Activated naive CD8-positive, alpha-beta T cell (primary cell): ENCODE measurements around the gene ISG15.

Source experiments
- H3K27ac Mint-ChIP-seq: one replicate; pipeline ENCODE4 v1.8.0; 2021; ENCODE audit warnings: mixed read lengths
- H3K27me3 Mint-ChIP-seq: one replicate; pipeline ENCODE4 v1.8.0; 2021; ENCODE audit warnings: mixed read lengths
- H3K36me3 Mint-ChIP-seq: one replicate; pipeline ENCODE4 v1.8.0; 2021; ENCODE audit warnings: mixed read lengths
- H3K4me1 Mint-ChIP-seq: one replicate; pipeline ENCODE4 v1.8.0; 2021; ENCODE audit warnings: low read depth, mixed read lengths
- H3K4me3 Mint-ChIP-seq: one replicate; pipeline ENCODE4 v1.8.0; 2021; ENCODE audit warnings: mild to moderate bottlenecking, mixed read lengths
- H3K9me3 Mint-ChIP-seq: one replicate; pipeline ENCODE4 v1.8.0; 2021; ENCODE audit warnings: low read depth, mixed read lengths

The ISG15 gene

DNA sequence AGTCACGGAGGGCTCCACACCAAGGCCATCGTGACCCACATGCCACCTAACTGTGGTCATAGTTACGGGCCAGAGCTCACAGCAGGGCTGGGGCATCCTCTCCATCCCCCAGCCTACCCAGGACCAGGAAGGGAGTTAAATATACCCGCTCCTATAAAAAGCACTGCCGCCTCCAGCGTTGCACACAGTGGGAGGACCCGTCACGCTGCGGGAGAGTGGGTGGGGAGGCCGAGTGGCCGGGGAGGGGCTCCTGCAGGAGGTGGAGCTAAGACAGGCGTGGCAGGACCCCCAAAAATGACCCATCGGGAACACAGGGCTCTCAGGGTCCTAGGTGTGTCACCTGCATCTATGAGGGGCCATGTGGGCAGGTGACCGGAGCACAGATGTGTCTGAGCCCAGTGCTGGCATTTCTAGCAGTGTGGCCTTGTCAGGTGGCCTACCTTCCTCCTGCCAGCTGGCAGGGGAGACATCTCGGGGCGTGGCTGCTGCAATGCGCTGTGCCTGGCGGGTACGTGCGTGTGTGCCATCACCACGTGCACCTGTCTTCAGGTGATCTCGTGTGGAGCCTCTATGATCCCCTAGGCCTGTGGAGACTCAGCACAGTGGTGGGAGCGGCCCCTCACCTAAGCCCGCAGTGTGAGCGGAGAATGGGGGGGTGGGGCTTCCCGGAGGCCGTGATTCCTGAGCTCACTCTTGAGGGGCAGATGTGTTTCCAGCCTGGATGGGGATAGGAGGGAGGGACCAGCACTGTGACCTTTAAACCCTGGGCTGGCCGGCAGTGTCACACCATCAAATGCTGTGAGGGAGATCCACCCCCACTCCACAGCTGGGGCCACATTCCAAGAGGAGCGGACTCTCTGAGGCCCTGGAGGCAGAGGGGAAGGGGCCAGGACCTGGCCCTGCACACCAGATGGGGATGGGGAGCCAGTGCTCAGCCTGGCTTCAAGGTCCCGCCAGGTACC lies 24.4 kb downstream of the ISG15 start:
- Mint-ChIP-seq H3K36me3 (no peaks in the 10 kb centered on the region), H3K27ac (no peak overlapping the region), H3K27me3 (peaks cover 5% of the 10 kb centered on the region), H3K9me3 (no peaks in the 10 kb centered on the region), H3K4me3 (no peak overlapping the region), H3K4me1 (peaks cover 14% of the 10 kb centered on the region)

DNA sequence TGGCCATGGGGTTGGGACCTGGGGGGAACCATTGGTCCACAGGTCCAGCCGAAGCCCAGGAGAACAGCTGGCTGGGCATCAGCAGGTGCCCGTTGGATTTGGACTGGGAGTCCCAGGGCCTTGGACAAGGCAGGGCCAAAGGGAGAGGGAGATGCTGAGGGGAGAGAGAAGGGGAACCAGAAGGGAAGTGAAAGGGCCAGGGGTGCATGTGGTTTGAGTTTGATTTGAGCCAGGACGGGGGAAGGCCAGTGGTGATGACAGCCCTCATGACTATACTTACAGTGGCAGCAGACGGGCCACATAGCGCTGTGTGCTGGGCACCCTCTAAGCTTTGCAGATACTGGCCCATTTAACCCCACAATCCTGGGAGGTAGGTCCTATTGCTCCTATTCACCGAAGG lies 25.4 kb downstream of the ISG15 start:
- peaks cover 5% of the 10 kb centered on the region for H3K27me3 Mint-ChIP-seq
- no peaks in the 10 kb centered on the region for H3K9me3 Mint-ChIP-seq
- no peak overlapping the region for H3K27ac Mint-ChIP-seq
- peaks cover 14% of the 10 kb centered on the region for H3K4me1 Mint-ChIP-seq
- no peaks in the 10 kb centered on the region for H3K36me3 Mint-ChIP-seq
- H3K4me3 Mint-ChIP-seq = peak overlapping the region; percentile 25

DNA sequence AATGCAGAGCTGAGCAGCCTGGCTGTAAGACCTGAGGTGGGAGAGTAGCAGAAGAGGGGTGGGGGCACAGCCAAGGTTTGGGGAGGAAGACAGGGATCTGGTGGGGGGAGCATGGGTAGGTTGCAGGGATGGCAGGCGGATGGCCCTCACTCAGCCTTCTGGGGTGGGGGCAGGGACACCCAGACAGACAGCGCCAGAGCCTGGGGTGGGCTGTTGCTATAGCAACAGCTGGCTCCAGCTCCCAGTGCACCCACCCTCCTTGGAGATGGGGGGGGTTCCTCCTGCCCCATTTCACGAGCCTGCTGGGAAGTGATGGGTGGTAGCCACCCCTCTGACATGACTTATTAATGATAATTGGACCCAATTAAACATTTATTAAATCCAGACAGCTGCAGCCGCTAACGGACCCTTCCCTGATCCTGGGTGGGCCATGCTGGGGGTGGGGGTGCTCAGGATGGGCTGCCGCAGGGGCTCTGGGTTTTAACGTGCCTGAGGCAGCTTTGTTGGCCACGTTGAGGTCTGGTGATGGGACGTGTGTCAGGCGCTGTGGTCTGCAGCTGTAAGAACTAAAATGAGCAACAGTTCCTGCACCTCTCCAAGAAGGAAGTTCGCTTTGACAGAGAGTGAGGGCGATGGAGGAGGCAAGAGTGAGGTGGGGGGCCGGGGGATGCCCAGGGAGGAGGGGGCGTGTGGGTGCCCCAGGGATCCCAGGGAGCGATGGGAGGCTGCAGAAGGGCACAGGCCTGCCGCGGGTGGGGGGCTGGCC lies 26.0 kb downstream of the ISG15 start:
- Mint-ChIP-seq H3K4me3 (peak overlapping the region; percentile 77), H3K27ac (no peak overlapping the region), H3K9me3 (no peaks in the 10 kb centered on the region), H3K27me3 (peaks cover 5% of the 10 kb centered on the region), H3K4me1 (peaks cover 14% of the 10 kb centered on the region), H3K36me3 (no peaks in the 10 kb centered on the region)

DNA sequence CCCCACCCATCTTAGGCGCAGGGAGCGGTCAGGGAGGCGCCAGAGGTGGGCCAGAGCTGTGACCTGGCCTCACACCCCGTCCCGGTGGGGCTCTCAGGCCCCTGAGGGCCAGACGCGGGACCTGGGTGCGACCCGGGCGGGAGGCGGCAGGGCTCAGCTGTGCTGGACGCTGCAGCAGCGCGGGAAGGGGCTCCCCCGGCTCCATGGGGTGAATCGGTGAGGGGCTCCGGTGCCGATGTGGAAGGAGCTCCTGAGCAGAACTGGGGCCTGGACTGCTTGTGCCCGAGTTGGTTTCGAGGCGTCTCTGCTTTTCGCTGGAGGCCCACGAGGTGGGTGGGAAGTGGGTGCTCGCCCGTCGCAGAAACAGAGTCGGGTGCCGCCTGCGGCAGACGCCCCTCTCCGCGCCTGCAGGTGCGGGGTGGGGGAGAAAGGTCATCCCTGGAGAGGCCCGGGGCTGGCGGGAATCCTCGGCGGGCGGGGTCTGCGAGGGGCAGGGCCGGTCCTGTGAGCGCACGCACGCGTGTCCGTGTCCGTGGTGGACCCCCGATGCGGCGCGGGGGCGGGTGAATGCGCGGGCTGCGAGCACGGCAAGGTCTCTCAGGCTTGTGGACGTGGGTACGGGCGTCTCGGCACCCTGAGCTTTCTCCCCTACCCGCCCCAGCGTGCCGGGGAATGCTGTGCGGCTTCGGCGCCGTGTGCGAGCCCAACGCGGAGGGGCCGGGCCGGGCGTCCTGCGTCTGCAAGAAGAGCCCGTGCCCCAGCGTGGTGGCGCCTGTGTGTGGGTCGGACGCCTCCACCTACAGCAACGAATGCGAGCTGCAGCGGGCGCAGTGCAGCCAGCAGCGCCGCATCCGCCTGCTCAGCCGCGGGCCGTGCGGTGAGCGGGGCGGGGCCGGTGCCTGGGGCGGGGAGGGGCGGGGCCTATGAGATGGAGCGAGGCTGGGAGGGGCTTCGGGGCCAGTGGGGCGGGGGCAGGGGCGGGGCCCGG lies 27.0 kb downstream of the ISG15 start:
- Mint-ChIP-seq H3K4me3 (peak overlapping the region; percentile 77), H3K9me3 (no peaks in the 10 kb centered on the region), H3K27ac (no peak overlapping the region), H3K4me1 (peaks cover 14% of the 10 kb centered on the region), H3K27me3 (peaks cover 5% of the 10 kb centered on the region), H3K36me3 (peaks cover 2% of the 10 kb centered on the region)

DNA sequence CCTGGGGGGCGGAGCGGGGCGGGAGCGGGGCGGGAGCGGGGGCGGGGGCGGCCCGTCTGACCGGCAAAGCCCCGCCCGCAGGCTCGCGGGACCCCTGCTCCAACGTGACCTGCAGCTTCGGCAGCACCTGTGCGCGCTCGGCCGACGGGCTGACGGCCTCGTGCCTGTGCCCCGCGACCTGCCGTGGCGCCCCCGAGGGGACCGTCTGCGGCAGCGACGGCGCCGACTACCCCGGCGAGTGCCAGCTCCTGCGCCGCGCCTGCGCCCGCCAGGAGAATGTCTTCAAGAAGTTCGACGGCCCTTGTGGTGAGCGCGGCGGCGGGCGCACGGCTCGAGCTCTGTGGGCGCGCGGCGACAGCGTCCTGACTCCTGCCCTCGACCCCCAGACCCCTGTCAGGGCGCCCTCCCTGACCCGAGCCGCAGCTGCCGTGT lies 27.8 kb downstream of the ISG15 start:
- Mint-ChIP-seq H3K36me3 (peaks cover 2% of the 10 kb centered on the region), H3K27me3 (peaks cover 5% of the 10 kb centered on the region), H3K4me1 (peaks cover 14% of the 10 kb centered on the region), H3K27ac (no peak overlapping the region), H3K4me3 (no peak overlapping the region), H3K9me3 (no peaks in the 10 kb centered on the region)

DNA sequence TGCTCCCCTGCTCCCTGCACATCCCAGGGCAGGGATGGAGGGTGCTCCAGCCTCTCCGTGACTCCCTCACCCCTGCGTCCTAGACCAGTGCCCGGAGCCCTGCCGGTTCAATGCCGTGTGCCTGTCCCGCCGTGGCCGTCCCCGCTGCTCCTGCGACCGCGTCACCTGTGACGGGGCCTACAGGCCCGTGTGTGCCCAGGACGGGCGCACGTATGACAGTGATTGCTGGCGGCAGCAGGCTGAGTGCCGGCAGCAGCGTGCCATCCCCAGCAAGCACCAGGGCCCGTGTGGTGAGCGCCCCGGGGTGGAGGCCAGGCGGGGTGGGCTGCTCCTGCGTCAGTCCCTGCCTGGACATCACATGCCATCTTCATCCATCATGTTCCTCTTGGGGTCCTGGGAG lies 28.6 kb downstream of the ISG15 start:
- Mint-ChIP-seq H3K27ac (no peak overlapping the region), H3K36me3 (peaks cover 2% of the 10 kb centered on the region), H3K4me3 (no peak overlapping the region), H3K27me3 (peaks cover 5% of the 10 kb centered on the region), H3K9me3 (no peaks in the 10 kb centered on the region), H3K4me1 (peaks cover 14% of the 10 kb centered on the region)

DNA sequence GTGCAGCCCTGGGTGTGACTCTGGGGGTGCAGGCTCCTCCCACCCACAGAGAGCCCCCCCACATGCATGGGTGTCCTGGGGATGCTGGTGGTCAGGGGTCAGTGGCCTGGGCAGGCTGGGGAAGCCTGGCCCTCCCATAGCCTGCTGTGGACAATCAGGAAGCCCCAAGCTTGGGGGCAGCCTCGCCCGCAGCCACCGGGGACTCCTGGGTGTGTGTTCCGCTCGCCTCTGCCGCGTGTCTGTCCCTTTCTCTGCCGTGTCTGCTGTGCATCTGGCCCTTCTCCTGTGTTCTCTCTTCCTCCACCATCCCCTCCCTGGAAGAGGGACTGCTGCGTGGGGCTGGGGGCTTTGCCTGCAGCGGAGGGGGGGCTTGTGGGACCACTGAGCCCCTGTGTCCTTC lies 29.5 kb downstream of the ISG15 start:
- peaks cover 2% of the 10 kb centered on the region for H3K36me3 Mint-ChIP-seq
- peaks cover 14% of the 10 kb centered on the region for H3K4me1 Mint-ChIP-seq
- H3K4me3 Mint-ChIP-seq = no peak overlapping the region
- H3K27me3 Mint-ChIP-seq = peaks cover 3% of the 10 kb centered on the region
- H3K27ac Mint-ChIP-seq = no peak overlapping the region
- H3K9me3 Mint-ChIP-seq = no peaks in the 10 kb centered on the region

DNA sequence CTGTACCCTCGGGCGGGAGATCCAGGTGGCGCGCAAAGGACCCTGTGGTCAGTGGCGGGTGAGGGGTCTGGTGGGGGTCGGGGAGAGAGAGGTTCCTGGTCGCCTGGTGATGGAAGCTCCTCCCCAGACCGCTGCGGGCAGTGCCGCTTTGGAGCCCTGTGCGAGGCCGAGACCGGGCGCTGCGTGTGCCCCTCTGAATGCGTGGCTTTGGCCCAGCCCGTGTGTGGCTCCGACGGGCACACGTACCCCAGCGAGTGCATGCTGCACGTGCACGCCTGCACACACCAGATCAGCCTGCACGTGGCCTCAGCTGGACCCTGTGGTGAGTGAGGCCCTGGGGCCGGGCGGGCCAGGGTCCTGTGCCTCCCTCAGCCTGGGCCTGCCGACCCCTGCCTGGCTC lies 30.1 kb downstream of the ISG15 start:
- Mint-ChIP-seq H3K4me3 (no peak overlapping the region), H3K9me3 (no peaks in the 10 kb centered on the region), H3K36me3 (peaks cover 2% of the 10 kb centered on the region), H3K27ac (no peak overlapping the region), H3K27me3 (peaks cover 3% of the 10 kb centered on the region), H3K4me1 (peaks cover 13% of the 10 kb centered on the region)

DNA sequence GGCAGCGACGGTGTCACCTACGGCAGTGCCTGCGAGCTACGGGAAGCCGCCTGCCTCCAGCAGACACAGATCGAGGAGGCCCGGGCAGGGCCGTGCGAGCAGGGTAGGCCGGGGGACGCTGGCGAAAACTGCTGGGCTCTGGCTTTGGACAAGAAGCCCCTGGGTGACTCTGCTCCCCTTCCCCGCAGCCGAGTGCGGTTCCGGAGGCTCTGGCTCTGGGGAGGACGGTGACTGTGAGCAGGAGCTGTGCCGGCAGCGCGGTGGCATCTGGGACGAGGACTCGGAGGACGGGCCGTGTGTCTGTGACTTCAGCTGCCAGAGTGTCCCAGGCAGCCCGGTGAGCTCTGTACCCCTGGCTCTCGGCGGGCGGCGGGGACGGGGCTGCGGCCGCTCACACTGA lies 30.6 kb downstream of the ISG15 start:
- H3K36me3 Mint-ChIP-seq = peaks cover 2% of the 10 kb centered on the region

DNA sequence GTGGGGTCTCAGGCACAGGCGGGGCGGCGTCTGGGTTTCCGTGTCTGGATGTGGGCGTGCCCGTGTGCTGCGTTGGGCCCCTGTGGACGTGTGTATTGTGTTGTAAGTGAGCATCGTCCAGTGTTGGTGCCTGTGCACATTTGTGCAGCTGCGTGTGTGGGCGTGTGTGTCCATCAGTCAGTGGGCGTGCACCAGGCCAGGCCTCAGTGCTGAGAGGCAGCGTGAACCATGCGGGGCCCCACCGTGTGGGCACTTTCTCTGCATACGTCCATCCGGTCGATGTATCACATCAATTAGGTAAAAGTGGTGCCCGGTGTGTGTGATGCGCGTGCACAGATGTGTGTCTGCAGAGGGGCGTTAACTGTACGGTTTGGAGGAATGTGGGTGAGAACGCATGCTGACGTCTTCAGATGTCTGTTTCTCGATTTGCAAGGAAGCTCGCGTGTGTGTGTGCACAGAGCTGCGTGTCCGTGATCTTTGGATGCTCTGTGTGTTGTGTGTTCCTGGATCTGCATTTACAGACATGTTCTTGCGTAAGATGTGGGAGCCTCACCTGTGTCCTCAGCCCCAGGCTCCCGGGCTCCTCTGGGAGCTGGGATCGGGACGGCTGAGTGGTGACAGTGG lies 31.3 kb downstream of the ISG15 start:
- H3K27ac Mint-ChIP-seq = no peak overlapping the region
- no peaks in the 10 kb centered on the region for H3K27me3 Mint-ChIP-seq
- no peaks in the 10 kb centered on the region for H3K9me3 Mint-ChIP-seq
- peaks cover 2% of the 10 kb centered on the region for H3K36me3 Mint-ChIP-seq
- H3K4me1 Mint-ChIP-seq = peaks cover 3% of the 10 kb centered on the region
- no peak overlapping the region for H3K4me3 Mint-ChIP-seq

More for the DNA sequence above, 30.6 kb downstream of the ISG15 start:
- no peak overlapping the region for H3K27ac Mint-ChIP-seq
- H3K4me1 Mint-ChIP-seq = peaks cover 9% of the 10 kb centered on the region
- H3K4me3 Mint-ChIP-seq = no peak overlapping the region
- H3K27me3 Mint-ChIP-seq = no peaks in the 10 kb centered on the region
- no peaks in the 10 kb centered on the region for H3K9me3 Mint-ChIP-seq

DNA sequence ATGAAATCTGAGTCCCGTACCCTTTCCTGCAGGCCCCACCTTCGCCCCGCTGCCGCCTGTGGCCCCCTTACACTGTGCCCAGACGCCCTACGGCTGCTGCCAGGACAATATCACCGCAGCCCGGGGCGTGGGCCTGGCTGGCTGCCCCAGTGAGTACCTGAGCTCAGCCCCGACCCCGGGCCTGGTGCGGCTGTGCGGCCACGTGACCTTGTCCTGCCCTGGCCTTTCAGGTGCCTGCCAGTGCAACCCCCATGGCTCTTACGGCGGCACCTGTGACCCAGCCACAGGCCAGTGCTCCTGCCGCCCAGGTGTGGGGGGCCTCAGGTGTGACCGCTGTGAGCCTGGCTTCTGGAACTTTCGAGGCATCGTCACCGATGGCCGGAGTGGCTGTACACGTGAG lies 31.8 kb downstream of the ISG15 start:
- Mint-ChIP-seq H3K4me3 (no peak overlapping the region), H3K27ac (no peak overlapping the region), H3K9me3 (no peaks in the 10 kb centered on the region), H3K4me1 (no peaks in the 10 kb centered on the region), H3K36me3 (peaks cover 2% of the 10 kb centered on the region), H3K27me3 (no peaks in the 10 kb centered on the region)

DNA sequence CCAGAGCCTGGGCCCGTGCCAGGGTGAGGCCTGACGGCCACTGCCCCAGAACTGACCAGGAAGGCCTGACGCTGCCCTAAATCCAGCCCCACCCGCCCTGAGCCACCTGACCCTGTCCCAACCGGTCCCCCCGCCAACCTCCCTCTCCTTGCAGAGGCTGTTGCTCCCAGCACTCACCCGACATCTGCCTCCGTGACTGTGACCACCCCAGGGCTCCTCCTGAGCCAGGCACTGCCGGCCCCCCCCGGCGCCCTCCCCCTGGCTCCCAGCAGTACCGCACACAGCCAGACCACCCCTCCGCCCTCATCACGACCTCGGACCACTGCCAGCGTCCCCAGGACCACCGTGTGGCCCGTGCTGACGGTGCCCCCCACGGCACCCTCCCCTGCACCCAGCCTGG lies 32.9 kb downstream of the ISG15 start:
- no peaks in the 10 kb centered on the region for H3K9me3 Mint-ChIP-seq
- H3K4me3 Mint-ChIP-seq = no peak overlapping the region
- peaks cover 2% of the 10 kb centered on the region for H3K36me3 Mint-ChIP-seq
- no peak overlapping the region for H3K27ac Mint-ChIP-seq
- no peaks in the 10 kb centered on the region for H3K27me3 Mint-ChIP-seq
- H3K4me1 Mint-ChIP-seq = no peaks in the 10 kb centered on the region

DNA sequence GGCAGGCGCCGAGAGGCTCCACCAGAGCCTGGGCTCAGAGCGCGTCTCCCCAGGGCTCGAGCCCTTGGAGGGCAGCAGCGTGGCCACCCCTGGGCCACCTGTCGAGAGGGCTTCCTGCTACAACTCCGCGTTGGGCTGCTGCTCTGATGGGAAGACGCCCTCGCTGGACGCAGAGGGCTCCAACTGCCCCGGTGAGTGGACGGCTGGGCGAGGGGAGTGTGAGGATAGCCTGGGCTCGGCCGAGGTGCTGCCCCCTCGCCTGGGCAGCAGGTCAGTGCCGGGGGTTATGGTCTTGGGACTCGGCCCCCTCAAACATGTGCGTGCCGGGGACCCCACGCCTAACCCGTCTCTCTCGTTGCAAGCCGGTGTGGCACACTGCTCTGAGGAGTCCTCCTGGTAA lies 33.5 kb downstream of the ISG15 start:
- Mint-ChIP-seq H3K4me1 (no peaks in the 10 kb centered on the region), H3K9me3 (no peaks in the 10 kb centered on the region)

DNA sequence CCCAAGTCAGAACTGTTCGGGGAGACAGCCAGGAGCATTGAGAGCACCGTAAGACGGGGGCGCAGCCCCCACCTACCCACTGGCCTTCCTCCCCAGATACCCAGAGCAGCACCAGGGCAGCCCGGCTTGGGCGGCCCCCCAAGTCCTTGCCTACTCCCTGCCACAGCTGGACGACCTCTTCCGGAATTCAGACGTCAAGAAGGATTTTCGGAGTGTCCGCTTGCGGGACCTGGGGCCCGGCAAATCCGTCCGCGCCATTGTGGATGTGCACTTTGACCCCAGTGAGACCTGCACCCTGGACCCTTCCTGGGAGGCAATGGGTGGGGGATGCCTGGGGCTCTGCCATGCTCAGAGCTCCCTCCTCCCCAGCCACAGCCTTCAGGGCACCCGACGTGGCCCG lies 34.1 kb downstream of the ISG15 start:
- H3K27me3 Mint-ChIP-seq = no peaks in the 10 kb centered on the region
- H3K9me3 Mint-ChIP-seq = no peaks in the 10 kb centered on the region
- H3K36me3 Mint-ChIP-seq = peaks cover 2% of the 10 kb centered on the region
- no peak overlapping the region for H3K4me3 Mint-ChIP-seq
- H3K27ac Mint-ChIP-seq = no peak overlapping the region
- H3K4me1 Mint-ChIP-seq = no peaks in the 10 kb centered on the region

More for the DNA sequence above, 33.5 kb downstream of the ISG15 start:
- H3K27me3 Mint-ChIP-seq = no peaks in the 10 kb centered on the region
- H3K36me3 Mint-ChIP-seq = peaks cover 2% of the 10 kb centered on the region
- H3K27ac Mint-ChIP-seq = no peak overlapping the region
- no peak overlapping the region for H3K4me3 Mint-ChIP-seq
